GM12878 (cell line): ENCODE measurements around the gene IL20RB. TPM values are rescaled to one million over a fixed set of nuclear protein-coding genes. Genes with fewer than 3 reads are reported as not detected.

Experiments used
- ATAC-seq: fragments of 200-7000 bp; cut with Tn5 transposase; 3 replicates; pipeline ENCODE4 v1.9.1; 2020; ENCODE audit warnings: mild to moderate bottlenecking, moderate library complexity
- BruUV-seq: library from RNA; stranded (reverse); fragments of 400-500 nt; replicated peaks from 2 replicates; lab custom pipeline; 2021; lab: Mats Ljungman, UMichigan
- CTCF ChIA-PET: fragments of 300-600 bp; sonication (Branson Sonifier 250); formaldehyde crosslinking; extraction: SDS; loops from one replicate; lab custom pipeline; 2021; ENCODE audit warnings: inconsistent platforms; lab: Yijun Ruan, JAX
- POLR2A ChIA-PET: fragments of 350-600 bp; formaldehyde crosslinking; extraction: SDS; loops from one replicate; lab custom pipeline; 2021; ENCODE audit warnings: inconsistent platforms; lab: Charles Lee
- RAD21 ChIA-PET: fragments of 300-600 bp; sonication (Branson Sonifier 250); formaldehyde crosslinking; loops from one replicate; lab custom pipeline; 2023; ENCODE audit warnings: antibody characterized with exemption; ENCODE audit not compliant: unreplicated experiment; lab: Charles Lee
- SMC1A ChIA-PET: fragments of 300-600 bp; sonication (Branson Sonifier 250); formaldehyde crosslinking; loops from one replicate; lab custom pipeline; 2023; ENCODE audit not compliant: unreplicated experiment, uncharacterized antibody; lab: Charles Lee
- DNase-seq: peaks from one replicate; pipeline ENCODE4 v3.0.0-alpha.2; 2011; ENCODE audit warnings: low read depth, low spot score
- FAIRE-seq: peaks from 3 replicates; lab custom pipeline; 2011; peaks lifted over from hg19 to GRCh38; lab: Jason Lieb, UNC
- H2AFZ ChIP-seq: 2 replicates; pipeline ENCODE4 v1.6.0; 2011; ENCODE audit warnings: low read depth, low read length, control low read depth; ENCODE audit not compliant: control insufficient read depth
- H3K27ac ChIP-seq: 2 replicates; pipeline ENCODE4 v1.5.1; 2011; ENCODE audit warnings: control low read depth; ENCODE audit not compliant: control insufficient read depth, insufficient read depth
- H3K27me3 ChIP-seq, 2 experiments: replicated peaks in 1 of 2; 2 replicates each; pipeline versions ENCODE4 v1.6.0 to v1.6.1; 2011; ENCODE audit warnings: low read length in 1 of 2; ENCODE audit not compliant: control insufficient read depth in 2 of 2, insufficient read depth in 2 of 2
- H3K36me3 ChIP-seq, 2 experiments: 2 replicates each; pipeline ENCODE4 v1.5.1; 2011; ENCODE audit warnings: low read length in 1 of 2; ENCODE audit not compliant: control insufficient read depth in 2 of 2, insufficient read depth in 2 of 2
- H3K4me1 ChIP-seq: 2 replicates; pipeline ENCODE4 v1.6.1; 2011; ENCODE audit warnings: mild to moderate bottlenecking, low read length, moderate library complexity, mixed read lengths; ENCODE audit not compliant: control insufficient read depth, insufficient read depth
- H3K4me2 ChIP-seq: 2 replicates; pipeline ENCODE4 v1.6.0; 2011; ENCODE audit warnings: control low read depth; ENCODE audit not compliant: control insufficient read depth, insufficient read depth
- H3K4me3 ChIP-seq: fragments of 200-600 bp; sonication (generic); 2 replicates; pipeline ENCODE4 v1.5.1; 2016
- H3K79me2 ChIP-seq: 2 replicates; pipeline ENCODE4 v1.6.0; 2011; ENCODE audit warnings: low read length; ENCODE audit not compliant: control insufficient read depth, insufficient read depth
- H3K9ac ChIP-seq: 2 replicates; pipeline ENCODE4 v1.8.0; 2011; ENCODE audit warnings: low read length, control low read depth, mixed read lengths; ENCODE audit not compliant: control insufficient read depth, insufficient read depth
- H3K9me3 ChIP-seq: replicated peaks from 3 replicates; pipeline ENCODE4 v1.5.1; 2011; ENCODE audit warnings: mild to moderate bottlenecking, low read length; ENCODE audit not compliant: control insufficient read depth, insufficient read depth
- H4K20me1 ChIP-seq: 2 replicates; pipeline ENCODE4 v1.6.0; 2011; ENCODE audit not compliant: control insufficient read depth, insufficient read depth
- CREB1 ChIP-seq: IDR thresholded peaks from 2 replicates; pipeline ENCODE4 v1.6.1; 2012; ENCODE audit warnings: low read depth, mild to moderate bottlenecking, inconsistent platforms
- EGR1 ChIP-seq, 2 experiments: IDR thresholded peaks; 1 replicate in 1 of 2; 2 replicates in 1 of 2; pipeline ENCODE4 v1.6.1; 2011 to 2012; ENCODE audit warnings: low read depth in 2 of 2, low read length in 2 of 2, borderline replicate concordance in 1 of 2, mild to moderate bottlenecking in 1 of 2, moderate library complexity in 1 of 2
- EZH2 ChIP-seq: IDR thresholded peaks from 2 replicates; pipeline ENCODE4 v1.6.1; 2012; ENCODE audit warnings: low read depth, mild to moderate bottlenecking, control low read depth, inconsistent platforms, low read length, borderline replicate concordance; ENCODE audit not compliant: control insufficient read depth
- FOXM1 ChIP-seq: IDR thresholded peaks from 2 replicates; pipeline ENCODE4 v1.6.1; 2012; ENCODE audit warnings: low read depth, mild to moderate bottlenecking, inconsistent platforms, low read length, moderate library complexity
- JUNB ChIP-seq: IDR thresholded peaks from 2 replicates; pipeline ENCODE4 v1.6.1; 2016; ENCODE audit warnings: antibody characterized with exemption, mild to moderate bottlenecking
- MEF2B ChIP-seq: fragments of 450-650 bp; IDR thresholded peaks from 2 replicates; pipeline ENCODE4 v1.6.1; 2018; ENCODE audit warnings: mild to moderate bottlenecking, moderate library complexity; ENCODE audit not compliant: partially characterized antibody, poor library complexity, severe bottlenecking
- NFXL1 ChIP-seq: fragments of 450-650 bp; IDR thresholded peaks from 2 replicates; pipeline ENCODE4 v1.6.1; 2017; ENCODE audit warnings: antibody characterized with exemption, mild to moderate bottlenecking, borderline replicate concordance
- NFYB ChIP-seq: IDR thresholded peaks from 2 replicates; pipeline ENCODE4 v1.6.1; 2011; ENCODE audit warnings: low read depth, mild to moderate bottlenecking, low read length, improper control_type of control experiment, moderate library complexity; ENCODE audit not compliant: insufficient read depth
- PAX5 ChIP-seq: IDR thresholded peaks from 2 replicates; pipeline ENCODE4 v1.6.1; 2011; ENCODE audit warnings: low read depth, low read length, borderline replicate concordance
- RAD21 ChIP-seq: IDR thresholded peaks from 2 replicates; pipeline ENCODE4 v1.6.1; 2011; ENCODE audit warnings: mild to moderate bottlenecking, low read depth, low read length, moderate library complexity; ENCODE audit not compliant: insufficient read depth
- RBBP5 ChIP-seq: fragments of 200-600 bp; sonication (generic); conservative IDR thresholded peaks from 2 replicates; pipeline ENCODE4 v1.6.1; 2016
- SMAD1 ChIP-seq: fragments of 450-650 bp; IDR thresholded peaks from 2 replicates; pipeline ENCODE4 v1.6.1; 2018; ENCODE audit warnings: mild to moderate bottlenecking, low read depth; ENCODE audit not compliant: partially characterized antibody
- SMC3 ChIP-seq: IDR thresholded peaks from 2 replicates; pipeline ENCODE4 v1.6.1; 2011; ENCODE audit warnings: low read length, improper control_type of control experiment, borderline replicate concordance
- TCF7 ChIP-seq: IDR thresholded peaks from 2 replicates; pipeline ENCODE4 v1.6.1; 2014; ENCODE audit warnings: antibody characterized with exemption, borderline replicate concordance
- ZBTB11 ChIP-seq: fragments of 450-650 bp; formaldehyde crosslinking; IDR thresholded peaks from 2 replicates; pipeline ENCODE4 v1.5.0; 2022; ENCODE audit warnings: mild to moderate bottlenecking, missing genetic modification characterization
- ZBTB4 ChIP-seq: fragments of 450-650 bp; formaldehyde crosslinking; IDR thresholded peaks from 2 replicates; pipeline ENCODE4 v1.4.0; 2022; ENCODE audit warnings: mild to moderate bottlenecking, moderate library complexity
- WGBS: methylation state at CpG from one replicate; pipeline ENCODE4 v1.1.6; 2016; ENCODE audit warnings: low lambda C conversion rate; ENCODE audit not compliant: insufficient replicate concordance, insufficient coverage; ENCODE audit errors: missing lambda C conversion rate; 5-methylcytosine and 5-hydroxymethylcytosine counted together
- in situ Hi-C: fragments of 300-500 bp; cut with MboI; formaldehyde crosslinking; loops from 9 replicates; pipeline ENCODE4 v1.14.3; 2018; ENCODE audit warnings: mixed read lengths
- intact Hi-C: fragments of 100-400 bp; cut with micrococcal nuclease; formaldehyde crosslinking; loops from one replicate; pipeline ENCODE4 v1.14.2; 2022; ENCODE audit not compliant: unreplicated experiment
- polyA plus RNA-seq, 11 experiments: library from polyadenylated mRNA; depleted of rRNA in 4 of 11; unstranded in 6 of 11; stranded (reverse) in 5 of 11; fragments of >200 nt; fragmentation: Nextera tagmentation in 4 of 11; fragmentation: Illumina TruSeq in 1 of 11; extraction: Ambion mirVana in 4 of 11; extraction: Trizol in 1 of 11; gene quantifications; 1 replicate in 1 of 11; 2 replicates in 10 of 11; pipeline versions ENCODE4 v1.2.1 to v1.2.3, GENCODE V29; 2011 to 2016; ENCODE audit warnings: inconsistent platforms in 2 of 11, missing spikeins in 2 of 11, low read depth in 1 of 11
- total RNA-seq, 4 experiments: library from RNA; depleted of rRNA in 3 of 4; stranded (reverse); fragments of >200 nt in 3 of 4; fragmentation: Illumina TruSeq in 1 of 4; extraction: Trizol in 1 of 4; gene quantifications; 2 replicates each; pipeline versions ENCODE4 v1.2.1 to v1.2.3, GENCODE V29; 2013 to 2021

The IL20RB gene
- total and polyA plus RNA-seq, 10 of the 15 experiments (the other 5 are each of a cell fraction or from before 2014, with no cell fraction given): 0.21 to 1.1 (median 0.54) TPM

GRCh38 chr3:136942803-136943202 is 15.0 kb upstream of the IL20RB start:
- H3K4me3 ChIP-seq: no peak overlapping the region
- no peak for TF ChIP-seq ZBTB11 (CRISPR knock-in tag)
- TF ChIP-seq JUNB: no peak
- no peak for TF ChIP-seq FOXM1
- TF ChIP-seq TCF7: no peak
- TF ChIP-seq ZBTB4 (CRISPR knock-in tag): no peak
- TF ChIP-seq RAD21: no peak
- no peak for TF ChIP-seq SMC3
- TF ChIP-seq EGR1 (IDR thresholded peaks at IDR 0.05; ENCODE audit: borderline replicate concordance in 1 of 2, low read depth in 2 of 2, low read length in 2 of 2): no peak
- no peak for TF ChIP-seq MEF2B
- no peak for TF ChIP-seq SMAD1
- TF ChIP-seq NFXL1: no peak
- TF ChIP-seq CREB1: no peak
- no peak for TF ChIP-seq NFYB
- TF ChIP-seq PAX5: no peak
- no peak for TF ChIP-seq EZH2
- no peak for TF ChIP-seq RBBP5
- TF ChIP-seq, all 136 proteins: peak for 0
- in situ Hi-C loops: no loop called here
- intact Hi-C loops: no loop called here
- H4K20me1 ChIP-seq: no peaks in the 10 kb centered on the region
- FAIRE-seq (no peak), ATAC-seq (no peak), DNase-seq (no peak)
- H3K27ac ChIP-seq: no peak overlapping the region
- WGBS: 95% methylated on average over 1 of the region's 1 CpG
- peaks cover 0 to 4% of the 10 kb centered on the region in 2 experiments; a peak in 2 of 4 replicates for H3K36me3 ChIP-seq
- ChIA-PET RAD21 (interaction anchor here (1.3 kb wide), 2 partner anchors 15 to 190 kb away, joined by 3 read pairs; partner anchors contain the start of gene STAG1), CTCF (interaction anchor here (0.9 to 1.5 kb wide), 4 partner anchors 8 to 190 kb away, joined by 3 to 4 read pairs (median 3); partner anchors contain the start of gene STAG1), POLR2A (interaction anchor here (0.6 to 1.2 kb wide), 2 partner anchors 81 to 264 kb away, joined by 3 to 6 read pairs; partner anchors contain the start of gene NCK1), SMC1A (interaction anchor here (0.9 to 2.1 kb wide), 4 partner anchors 9 to 104 kb away, joined by 3 to 6 read pairs (median 4); no protein-coding TSS in a partner anchor)
- peaks cover 12% of the 10 kb centered on the region for H3K4me1 ChIP-seq
- no peak overlapping the region for H3K4me2 ChIP-seq
- peaks cover 28% of the 10 kb centered on the region for H3K79me2 ChIP-seq
- no peaks in the 10 kb centered on the region for H3K27me3 ChIP-seq
- H3K9me3 ChIP-seq: no peaks in the 10 kb centered on the region; the same call in 2 of the 3 replicates
- BruUV-seq: no TSS peak
- no peak overlapping the region for H3K9ac ChIP-seq
- H2AFZ ChIP-seq: no peak overlapping the region
